Tibial nerve (tissue), 4 donors: ENCODE measurements around the gene NPHP4. TPM values are rescaled to one million over a fixed set of nuclear protein-coding genes. Genes with fewer than 3 reads are reported as not detected.
A peak's percentile ranks its signal among the peaks of the same experiment; 100 is the strongest.

ENCODE experiments used
- DNase-seq, 2 donors: peaks; one replicate each; pipeline ENCODE4 v3.0.0-alpha.2; 2019; ENCODE audit warnings: low spot score in 2 of 2
- H3K27ac ChIP-seq, 4 donors: fragments of 200-600 bp; sonication (generic) in 3 of 4; one replicate each; pipeline ENCODE4 v1.5.1; 2017 to 2019; ENCODE audit warnings: mild to moderate bottlenecking in 1 of 4
- H3K27me3 ChIP-seq, 2 donors: fragments of 200-600 bp; sonication (generic) in 1 of 2; one replicate each; pipeline versions ENCODE4 v1.5.1 to v1.6.0; 2017 to 2019
- H3K36me3 ChIP-seq, 3 donors: fragments of 200-600 bp; sonication (generic); one replicate each; pipeline ENCODE4 v1.5.1; 2018 to 2019
- H3K4me1 ChIP-seq, 4 donors: fragments of 200-600 bp; sonication (generic) in 3 of 4; one replicate each; pipeline ENCODE4 v1.5.1; 2017 to 2019
- H3K4me3 ChIP-seq, 4 donors: fragments of 200-600 bp; sonication (generic) in 3 of 4; one replicate each; pipeline ENCODE4 v1.5.1; 2017 to 2019; ENCODE audit warnings: mild to moderate bottlenecking in 1 of 4, moderate library complexity in 1 of 4
- H3K9me3 ChIP-seq, 4 donors: fragments of 200-600 bp; sonication (generic) in 3 of 4; one replicate each; pipeline ENCODE4 v1.5.1; 2017 to 2019
- EP300 ChIP-seq, 2 donors: sonication (generic); formaldehyde crosslinking; IDR thresholded peaks; one replicate each; pipeline ENCODE4 v1.6.1; 2017; ENCODE audit warnings: antibody characterized with exemption in 2 of 2, mild to moderate bottlenecking in 1 of 2
- POLR2A ChIP-seq, 2 donors: fragments of 450-650 bp; IDR thresholded peaks; one replicate each; pipeline ENCODE4 v1.6.1; 2017; ENCODE audit warnings: antibody characterized with exemption in 2 of 2, mild to moderate bottlenecking in 2 of 2, moderate library complexity in 2 of 2
- WGBS, 2 donors: methylation state at CpG; one replicate each; pipeline ENCODE4 v1.1.5; 2018; 5-methylcytosine and 5-hydroxymethylcytosine counted together
- total RNA-seq, 4 donors: library from RNA; depleted of rRNA; stranded (reverse); fragments of >200 nt; gene quantifications; one replicate each; pipeline ENCODE4 v1.1.0, GENCODE V29; 2016
- TF ChIP-seq, protein P1 (sequence below), 5 experiments: fragments of 200-600 bp in 3 of 5; fragments of 450-650 bp in 2 of 5; sonication (generic) in 3 of 5; IDR thresholded peaks; one replicate each; pipeline ENCODE4 v1.5.1; 2016 to 2019; ENCODE audit warnings: antibody characterized with exemption in 5 of 5, mild to moderate bottlenecking in 3 of 5, moderate library complexity in 2 of 5

The NPHP4 gene
- total RNA-seq, 4 donors from 2014 or later: 14.7 to 34.5 (median 28.0) TPM

DNA sequence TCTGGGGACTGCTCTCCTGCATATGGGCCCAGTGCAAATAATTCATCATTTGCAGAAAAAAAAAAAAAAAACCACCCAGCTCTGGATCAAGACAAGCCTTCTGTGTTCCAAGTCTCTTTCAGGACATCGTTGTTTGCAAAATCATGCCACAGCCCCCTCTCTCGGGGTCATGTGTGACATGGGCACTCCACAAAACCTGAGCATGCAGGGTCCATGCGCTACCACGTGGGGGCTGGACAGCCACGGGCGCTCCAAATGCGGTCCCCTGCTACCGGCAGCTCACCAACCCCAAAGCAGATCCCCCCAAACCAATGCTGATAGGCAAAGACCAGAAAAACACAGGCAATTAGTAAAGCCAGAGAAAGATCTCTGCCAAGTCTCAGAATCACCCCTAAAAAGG, 17.6 kb downstream of the NPHP4 start:
- H3K4me1 ChIP-seq: peaks cover 0 to 12% (median 0%) of the 10 kb centered on the region in 4 donors
- H3K27ac ChIP-seq: no peak overlapping the region
- 60 to 64% methylated on average over 8 of the region's 8 CpGs for WGBS, 2 donors
- H3K9me3 ChIP-seq: no peaks in the 10 kb centered on the region
- TF ChIP-seq, protein P1, sequence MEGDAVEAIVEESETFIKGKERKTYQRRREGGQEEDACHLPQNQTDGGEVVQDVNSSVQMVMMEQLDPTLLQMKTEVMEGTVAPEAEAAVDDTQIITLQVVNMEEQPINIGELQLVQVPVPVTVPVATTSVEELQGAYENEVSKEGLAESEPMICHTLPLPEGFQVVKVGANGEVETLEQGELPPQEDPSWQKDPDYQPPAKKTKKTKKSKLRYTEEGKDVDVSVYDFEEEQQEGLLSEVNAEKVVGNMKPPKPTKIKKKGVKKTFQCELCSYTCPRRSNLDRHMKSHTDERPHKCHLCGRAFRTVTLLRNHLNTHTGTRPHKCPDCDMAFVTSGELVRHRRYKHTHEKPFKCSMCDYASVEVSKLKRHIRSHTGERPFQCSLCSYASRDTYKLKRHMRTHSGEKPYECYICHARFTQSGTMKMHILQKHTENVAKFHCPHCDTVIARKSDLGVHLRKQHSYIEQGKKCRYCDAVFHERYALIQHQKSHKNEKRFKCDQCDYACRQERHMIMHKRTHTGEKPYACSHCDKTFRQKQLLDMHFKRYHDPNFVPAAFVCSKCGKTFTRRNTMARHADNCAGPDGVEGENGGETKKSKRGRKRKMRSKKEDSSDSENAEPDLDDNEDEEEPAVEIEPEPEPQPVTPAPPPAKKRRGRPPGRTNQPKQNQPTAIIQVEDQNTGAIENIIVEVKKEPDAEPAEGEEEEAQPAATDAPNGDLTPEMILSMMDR (IDR thresholded peaks at IDR 0.05): no peak
- TF ChIP-seq EP300 (IDR thresholded peaks at IDR 0.05): no peak
- TF ChIP-seq POLR2A (IDR thresholded peaks at IDR 0.05): no peak
- H3K27me3 ChIP-seq: no peaks in the 10 kb centered on the region
- no peak overlapping the region for H3K4me3 ChIP-seq
- no peak for DNase-seq
- H3K36me3 ChIP-seq: peaks cover 0 to 51% (median 0%) of the 10 kb centered on the region in 3 donors

- Histone ChIP-seq H3K4me1 (peaks cover 0 to 12% (median 0%) of the 10 kb centered on the region in 4 donors), H3K4me3 (no peak overlapping the region), H3K36me3 (peaks cover 0 to 56% (median 0%) of the 10 kb centered on the region in 3 donors), H3K27me3 (no peaks in the 10 kb centered on the region), H3K27ac (peak overlapping the region in 1 of 4 donors; percentile 22), H3K9me3 (no peaks in the 10 kb centered on the region)
- TF ChIP-seq, protein P1 (IDR thresholded peaks at IDR 0.05): peak in 3 of 5 experiments; percentile 34 to 55 (median 42)
- no peak for TF ChIP-seq POLR2A (IDR thresholded peaks at IDR 0.05)
- TF ChIP-seq EP300 (IDR thresholded peaks at IDR 0.05): no peak
- DNase-seq: no peak
- WGBS, 2 donors: 54 to 78% methylated on average over 10 to 11 of the region's 11 CpGs
These were observed 18.5 kb downstream of the NPHP4 start for GRCh38 chr1:5973771-5974170.

DNA sequence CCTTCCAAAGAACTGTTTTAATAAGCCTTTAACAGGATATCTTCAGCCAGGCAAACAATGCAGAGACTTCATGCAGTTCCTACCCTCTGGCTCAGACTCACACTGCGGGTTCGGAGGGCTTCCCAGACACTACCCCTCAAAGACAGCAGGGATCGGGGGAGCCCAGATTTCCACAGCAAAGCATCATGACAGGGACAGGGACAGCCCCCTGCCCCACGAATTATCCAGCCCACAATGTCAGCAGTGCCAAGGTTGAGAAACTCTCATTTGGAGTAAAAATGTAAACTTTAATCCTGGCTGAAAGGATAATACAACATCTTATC, 20.1 kb downstream of the NPHP4 start:
- Histone ChIP-seq H3K4me1 (peaks cover 0 to 12% (median 0%) of the 10 kb centered on the region in 4 donors), H3K36me3 (peaks cover 0 to 59% (median 0%) of the 10 kb centered on the region in 3 donors), H3K4me3 (no peak overlapping the region), H3K27ac (no peak overlapping the region), H3K9me3 (no peaks in the 10 kb centered on the region), H3K27me3 (no peaks in the 10 kb centered on the region)
- 78 to 91% methylated on average over 4 of the region's 4 CpGs for WGBS, 2 donors
- TF ChIP-seq POLR2A (IDR thresholded peaks at IDR 0.05) (no peak), EP300 (IDR thresholded peaks at IDR 0.05) (no peak)
- TF ChIP-seq, protein P1 (IDR thresholded peaks at IDR 0.05): no peak
- no peak for DNase-seq

DNA sequence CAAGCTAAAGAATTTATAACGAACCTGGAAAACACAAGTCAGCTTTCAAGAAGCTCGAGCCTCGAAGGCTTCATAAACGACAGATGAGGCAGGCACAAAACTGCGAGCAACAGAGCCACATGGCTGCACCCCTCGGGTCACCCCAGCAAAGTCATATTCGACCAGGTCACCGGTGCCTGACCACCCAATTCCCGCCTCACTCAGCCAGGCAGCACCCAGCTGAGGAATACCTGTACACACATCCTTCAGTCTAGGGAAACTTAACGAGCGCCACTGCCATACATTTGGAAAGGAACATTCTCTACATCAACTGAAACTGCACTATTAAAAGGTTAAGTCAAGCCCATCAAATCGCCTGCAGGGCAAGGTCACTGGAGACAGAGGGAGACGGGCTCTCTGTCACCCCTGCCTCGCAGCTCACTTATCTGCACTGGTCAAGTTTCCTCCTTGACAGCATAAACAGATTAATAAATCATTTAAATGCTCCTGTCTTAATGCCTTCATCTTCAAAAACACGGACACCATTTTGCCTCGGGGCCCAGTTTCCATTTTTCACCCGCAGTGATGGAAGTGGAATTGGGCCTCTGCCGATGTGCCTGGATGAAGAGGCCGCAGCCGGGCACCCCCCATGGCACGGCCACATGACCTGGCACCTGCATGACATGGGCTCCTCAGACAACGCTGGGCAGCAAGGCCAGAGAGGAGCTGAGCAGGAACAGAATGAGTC, 20.6 kb downstream of the NPHP4 start:
- TF ChIP-seq EP300 (IDR thresholded peaks at IDR 0.05): no peak
- TF ChIP-seq, protein P1 (IDR thresholded peaks at IDR 0.05): no peak
- no peak for TF ChIP-seq POLR2A (IDR thresholded peaks at IDR 0.05)
- Histone ChIP-seq H3K36me3 (peaks cover 0 to 59% (median 0%) of the 10 kb centered on the region in 3 donors), H3K4me1 (peaks cover 0 to 12% (median 0%) of the 10 kb centered on the region in 4 donors), H3K27me3 (no peaks in the 10 kb centered on the region), H3K4me3 (no peak overlapping the region), H3K9me3 (no peaks in the 10 kb centered on the region), H3K27ac (no peak overlapping the region)
- WGBS, 2 donors: 79 to 82% methylated on average over 22 of the region's 22 CpGs
- no peak for DNase-seq

- 84 to 91% methylated on average over 13 of the region's 13 CpGs for WGBS, 2 donors
- TF ChIP-seq, protein P1 (IDR thresholded peaks at IDR 0.05): no peak
- TF ChIP-seq EP300 (IDR thresholded peaks at IDR 0.05) (no peak), POLR2A (IDR thresholded peaks at IDR 0.05) (no peak)
- no peak overlapping the region for H3K27ac ChIP-seq
- H3K36me3 ChIP-seq: peaks cover 0 to 59% (median 0%) of the 10 kb centered on the region in 3 donors
- no peak for DNase-seq
- H3K4me3 ChIP-seq: no peak overlapping the region
- no peaks in the 10 kb centered on the region for H3K27me3 ChIP-seq
- no peaks in the 10 kb centered on the region for H3K9me3 ChIP-seq
- peaks cover 0 to 12% (median 0%) of the 10 kb centered on the region in 4 donors for H3K4me1 ChIP-seq
These were observed 21.5 kb downstream of the NPHP4 start for GRCh38 chr1:5970610-5971273.
